ENCODE results near the gene ZNF148. TPM values are rescaled to one million over a fixed set of nuclear protein-coding genes. Genes with fewer than 3 reads are reported as not detected.

ZNF148 gene
- total RNA-seq, 1 donor from 2014 or later, result 38.3 TPM

DNA sequence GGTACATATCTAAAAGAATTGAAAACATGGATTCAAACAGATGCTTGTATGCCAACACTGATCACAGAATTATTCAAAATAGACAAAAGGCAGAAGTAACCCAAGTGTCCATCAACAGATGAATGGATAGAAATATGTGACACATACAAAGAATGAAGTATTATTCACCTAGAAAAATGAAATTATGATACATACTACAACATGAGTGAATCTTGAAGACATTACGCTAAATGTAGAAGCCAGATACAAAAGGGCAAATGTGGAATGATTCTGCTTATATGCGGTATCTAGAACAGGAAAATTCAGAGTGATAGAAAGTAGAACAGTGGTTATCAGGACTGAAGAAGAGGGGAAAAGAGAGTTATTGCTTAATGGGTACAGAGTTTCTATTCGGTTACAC, 136.4 kb downstream of the ZNF148 start:
- H3K27ac Mint-ChIP-seq (ENCODE audit: unreplicated experiment), result no peak overlapping the region
- DNase-seq (ENCODE audit: low read depth, low spot score), result no peak
- peaks cover 12% of the 10 kb centered on the region for H3K4me1 Mint-ChIP-seq
- H3K27me3 Mint-ChIP-seq (ENCODE audit: low read depth), result no peaks in the 10 kb centered on the region
- no peaks in the 10 kb centered on the region for H3K9me3 Mint-ChIP-seq
- H3K36me3 Mint-ChIP-seq (ENCODE audit: low read depth), result peaks cover 4% of the 10 kb centered on the region
- TF ChIP-seq, protein P1, sequence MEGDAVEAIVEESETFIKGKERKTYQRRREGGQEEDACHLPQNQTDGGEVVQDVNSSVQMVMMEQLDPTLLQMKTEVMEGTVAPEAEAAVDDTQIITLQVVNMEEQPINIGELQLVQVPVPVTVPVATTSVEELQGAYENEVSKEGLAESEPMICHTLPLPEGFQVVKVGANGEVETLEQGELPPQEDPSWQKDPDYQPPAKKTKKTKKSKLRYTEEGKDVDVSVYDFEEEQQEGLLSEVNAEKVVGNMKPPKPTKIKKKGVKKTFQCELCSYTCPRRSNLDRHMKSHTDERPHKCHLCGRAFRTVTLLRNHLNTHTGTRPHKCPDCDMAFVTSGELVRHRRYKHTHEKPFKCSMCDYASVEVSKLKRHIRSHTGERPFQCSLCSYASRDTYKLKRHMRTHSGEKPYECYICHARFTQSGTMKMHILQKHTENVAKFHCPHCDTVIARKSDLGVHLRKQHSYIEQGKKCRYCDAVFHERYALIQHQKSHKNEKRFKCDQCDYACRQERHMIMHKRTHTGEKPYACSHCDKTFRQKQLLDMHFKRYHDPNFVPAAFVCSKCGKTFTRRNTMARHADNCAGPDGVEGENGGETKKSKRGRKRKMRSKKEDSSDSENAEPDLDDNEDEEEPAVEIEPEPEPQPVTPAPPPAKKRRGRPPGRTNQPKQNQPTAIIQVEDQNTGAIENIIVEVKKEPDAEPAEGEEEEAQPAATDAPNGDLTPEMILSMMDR (conservative IDR thresholded peaks at IDR 0.05), result no peak
- H3K4me3 Mint-ChIP-seq, result no peak overlapping the region

DNA sequence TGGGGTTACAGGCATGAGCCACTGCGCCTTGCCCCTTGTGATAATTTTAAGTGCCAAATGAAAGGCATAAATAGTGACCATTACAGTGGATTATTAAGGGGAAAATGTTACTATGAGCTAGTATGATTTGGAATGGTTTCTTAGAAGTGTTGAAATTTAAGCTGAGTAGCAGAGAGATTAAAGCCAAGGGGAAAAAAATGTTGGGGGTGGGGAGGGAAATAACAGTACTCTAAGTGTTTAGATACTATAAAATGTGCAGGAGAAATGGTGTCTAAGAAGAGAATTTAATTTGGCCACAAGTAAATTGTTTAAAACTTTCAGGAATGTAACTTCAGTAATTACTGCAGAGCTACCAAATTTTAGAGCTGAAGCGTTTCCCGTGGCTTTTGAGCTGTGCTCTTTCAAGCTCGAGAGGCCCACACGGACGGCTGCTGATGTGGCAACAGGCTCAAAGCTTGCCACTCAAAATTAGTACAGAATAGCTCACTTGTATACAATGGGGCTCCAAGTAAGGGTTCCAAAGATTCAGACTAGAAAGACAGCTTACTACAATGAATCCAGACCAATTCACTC, 138.7 kb downstream of the ZNF148 start:
- TF ChIP-seq, protein P1 (conservative IDR thresholded peaks at IDR 0.05), result no peak
- no peaks in the 10 kb centered on the region for H3K27me3 Mint-ChIP-seq (ENCODE audit: low read depth)
- no peak overlapping the region for H3K27ac Mint-ChIP-seq (ENCODE audit: unreplicated experiment)
- peaks cover 12% of the 10 kb centered on the region for H3K4me1 Mint-ChIP-seq
- peaks cover 14% of the 10 kb centered on the region for H3K36me3 Mint-ChIP-seq (ENCODE audit: low read depth)
- H3K9me3 Mint-ChIP-seq, result no peaks in the 10 kb centered on the region
- no peak overlapping the region for H3K4me3 Mint-ChIP-seq
- no peak for DNase-seq (ENCODE audit: low read depth, low spot score)

DNA sequence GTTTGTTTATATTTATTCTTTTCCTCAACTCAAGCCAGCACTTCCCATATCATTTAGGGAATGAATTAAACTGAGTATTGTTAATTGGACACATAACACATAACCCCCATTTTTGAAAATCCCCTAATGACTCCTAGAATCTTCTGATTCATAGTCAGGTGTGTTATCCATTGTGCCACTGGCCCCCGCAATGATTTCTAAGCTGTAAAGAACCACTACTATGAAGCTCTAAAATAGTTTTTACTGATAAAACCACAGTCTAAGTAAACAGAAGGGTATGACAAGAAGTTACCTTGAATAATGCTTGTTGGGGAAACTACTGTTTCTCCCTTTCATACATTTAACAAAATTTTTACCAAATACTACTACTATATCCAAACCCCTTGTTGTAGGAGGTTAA, 140.3 kb downstream of the ZNF148 start:
- H3K4me1 Mint-ChIP-seq, result peaks cover 12% of the 10 kb centered on the region
- no peaks in the 10 kb centered on the region for H3K27me3 Mint-ChIP-seq (ENCODE audit: low read depth)
- H3K27ac Mint-ChIP-seq (ENCODE audit: unreplicated experiment), result no peak overlapping the region

DNA sequence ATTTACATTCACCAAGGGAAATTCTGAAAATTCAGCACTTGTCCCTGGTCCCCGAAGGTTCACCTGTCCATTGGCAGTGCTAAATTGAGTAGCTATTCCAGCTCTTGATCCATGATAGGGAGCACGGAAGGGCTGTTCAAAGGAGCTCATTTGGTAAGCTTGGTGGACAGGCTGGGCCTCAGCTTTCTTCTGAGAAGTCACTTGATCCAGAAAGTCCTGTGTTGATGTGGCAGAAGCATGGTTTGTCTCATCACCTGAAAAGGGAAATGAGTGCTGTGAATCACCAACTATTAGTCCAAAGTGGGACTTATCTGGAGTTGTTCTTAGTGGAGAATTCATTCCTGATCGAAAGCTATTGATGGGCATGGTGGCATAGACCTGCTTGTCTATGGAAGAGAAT, 142.7 kb downstream of the ZNF148 start:
- Mint-ChIP-seq H3K4me1 (peaks cover 12% of the 10 kb centered on the region), H3K4me3 (no peak overlapping the region), H3K36me3 (ENCODE audit: low read depth) (peaks cover 14% of the 10 kb centered on the region), H3K9me3 (no peaks in the 10 kb centered on the region), H3K27me3 (ENCODE audit: low read depth) (no peaks in the 10 kb centered on the region), H3K27ac (ENCODE audit: unreplicated experiment) (no peak overlapping the region)
- TF ChIP-seq, protein P1 (conservative IDR thresholded peaks at IDR 0.05), result no peak
- DNase-seq (ENCODE audit: low read depth, low spot score), result no peak

More for the DNA sequence above, 140.3 kb downstream of the ZNF148 start:
- Mint-ChIP-seq H3K9me3 (no peaks in the 10 kb centered on the region), H3K36me3 (ENCODE audit: low read depth) (peaks cover 14% of the 10 kb centered on the region), H3K4me3 (no peak overlapping the region)
- no peak for DNase-seq (ENCODE audit: low read depth, low spot score)
- TF ChIP-seq, protein P1 (conservative IDR thresholded peaks at IDR 0.05), result no peak

DNA sequence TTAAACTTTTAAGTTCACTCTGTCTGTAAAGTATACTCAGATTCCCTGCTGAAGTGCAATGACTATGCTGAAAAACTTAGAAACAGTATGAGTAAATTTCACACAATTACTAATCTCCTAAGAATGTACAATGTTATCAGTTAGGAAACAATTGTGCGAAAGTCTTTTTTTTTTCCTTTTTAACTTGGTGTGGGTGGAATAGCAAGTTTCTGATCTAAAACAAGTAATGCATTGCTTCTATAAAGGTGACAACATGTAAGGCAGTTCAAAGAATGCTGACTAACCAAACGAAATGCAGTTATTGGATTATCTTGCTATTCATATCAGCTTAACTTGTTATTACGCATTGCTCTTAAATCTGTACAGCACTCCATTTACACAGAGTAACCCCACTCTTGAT, 143.2 kb downstream of the ZNF148 start:
- Mint-ChIP-seq H3K9me3 (no peaks in the 10 kb centered on the region), H3K27ac (ENCODE audit: unreplicated experiment) (peak overlapping the region; percentile 62), H3K4me1 (peaks cover 8% of the 10 kb centered on the region), H3K27me3 (ENCODE audit: low read depth) (no peaks in the 10 kb centered on the region), H3K4me3 (no peak overlapping the region), H3K36me3 (ENCODE audit: low read depth) (peaks cover 13% of the 10 kb centered on the region)
- TF ChIP-seq, protein P1 (conservative IDR thresholded peaks at IDR 0.05), result no peak
- no peak for DNase-seq (ENCODE audit: low read depth, low spot score)

Data from neural crest cell (in vitro differentiated cells).